Measurements from ENCODE around the gene SPSB1.
A peak's percentile ranks its signal among the peaks of the same experiment; 100 is the strongest.

SPSB1 gene

GRCh38 chr1:9345471-9345870 lies 52.8 kb downstream of the SPSB1 start:
- Histone ChIP-seq H3K27ac (no peak overlapping the region), H3K9me3 (peaks cover 6% of the 10 kb centered on the region), H3K9ac (no peak overlapping the region), H3K4me2 (peak overlapping the region; percentile 87), H3K4me1 (peaks cover 66% of the 10 kb centered on the region), H3K36me3 (no peaks in the 10 kb centered on the region), H3K4me3 (no peak overlapping the region), H3K27me3 (no peaks in the 10 kb centered on the region), H4K20me1 (peaks cover 50% of the 10 kb centered on the region)
- no peak for TF ChIP-seq Cebpa-rat (IDR thresholded peaks at IDR 0.05)

- Histone ChIP-seq H3K4me1 (peaks cover 62% of the 10 kb centered on the region), H3K27ac (no peak overlapping the region), H3K9ac (no peak overlapping the region), H3K36me3 (no peaks in the 10 kb centered on the region), H3K4me3 (no peak overlapping the region), H3K4me2 (peak overlapping the region; percentile 87; the same call in 1 of the 2 replicates), H3K9me3 (peaks cover 6% of the 10 kb centered on the region), H3K27me3 (no peaks in the 10 kb centered on the region), H4K20me1 (peaks cover 55% of the 10 kb centered on the region)
- TF ChIP-seq Cebpa-rat (IDR thresholded peaks at IDR 0.05), result no peak
Observed at GRCh38 chr1:9345922-9346321, 53.2 kb downstream of the SPSB1 start.

- Histone ChIP-seq H3K27me3 (no peaks in the 10 kb centered on the region), H3K9ac (no peak overlapping the region), H3K9me3 (peaks cover 6% of the 10 kb centered on the region), H3K36me3 (no peaks in the 10 kb centered on the region), H3K4me1 (peaks cover 62% of the 10 kb centered on the region), H3K4me2 (peak overlapping the region; percentile 87; the same call in 1 of the 2 replicates), H4K20me1 (peaks cover 61% of the 10 kb centered on the region), H3K27ac (no peak overlapping the region), H3K4me3 (no peak overlapping the region)
- TF ChIP-seq Cebpa-rat (IDR thresholded peaks at IDR 0.05), result no peak
Observed at GRCh38 chr1:9346566-9346965, 53.9 kb downstream of the SPSB1 start.

- Histone ChIP-seq H3K4me3 (no peak overlapping the region), H3K9me3 (peaks cover 6% of the 10 kb centered on the region), H3K36me3 (no peaks in the 10 kb centered on the region), H4K20me1 (peaks cover 62% of the 10 kb centered on the region), H3K9ac (no peak overlapping the region), H3K4me2 (peak overlapping the region; percentile 87; the same call in 1 of the 2 replicates), H3K27ac (no peak overlapping the region), H3K4me1 (peaks cover 68% of the 10 kb centered on the region), H3K27me3 (no peaks in the 10 kb centered on the region)
- no peak for TF ChIP-seq Cebpa-rat (IDR thresholded peaks at IDR 0.05)
Observed at GRCh38 chr1:9347095-9347850, 54.6 kb downstream of the SPSB1 start.

- Histone ChIP-seq H3K9ac (no peak overlapping the region), H3K36me3 (no peaks in the 10 kb centered on the region), H4K20me1 (peaks cover 58% of the 10 kb centered on the region), H3K4me2 (peak overlapping the region; percentile 63; the same call in 1 of the 2 replicates), H3K27ac (no peak overlapping the region), H3K4me1 (peaks cover 77% of the 10 kb centered on the region), H3K4me3 (no peak overlapping the region), H3K9me3 (no peaks in the 10 kb centered on the region), H3K27me3 (no peaks in the 10 kb centered on the region)
- TF ChIP-seq Cebpa-rat (IDR thresholded peaks at IDR 0.05), result no peak
Observed at GRCh38 chr1:9349331-9349851, 56.7 kb downstream of the SPSB1 start.

- Histone ChIP-seq H3K36me3 (peaks cover 3% of the 10 kb centered on the region), H3K4me2 (no peak overlapping the region), H3K4me1 (peaks cover 76% of the 10 kb centered on the region), H3K4me3 (no peak overlapping the region), H3K9ac (no peak overlapping the region), H3K9me3 (no peaks in the 10 kb centered on the region), H3K27me3 (no peaks in the 10 kb centered on the region), H3K27ac (no peak overlapping the region), H4K20me1 (peaks cover 49% of the 10 kb centered on the region)
- no peak for TF ChIP-seq Cebpa-rat (IDR thresholded peaks at IDR 0.05)
Observed at GRCh38 chr1:9350013-9350908, 57.6 kb downstream of the SPSB1 start.

- peaks cover 42% of the 10 kb centered on the region for H4K20me1 ChIP-seq
- H3K27me3 ChIP-seq, result no peaks in the 10 kb centered on the region
- H3K27ac ChIP-seq, result no peak overlapping the region
- peaks cover 69% of the 10 kb centered on the region for H3K4me1 ChIP-seq
- no peak overlapping the region for H3K4me3 ChIP-seq
- no peak for TF ChIP-seq Cebpa-rat (IDR thresholded peaks at IDR 0.05)
- peaks cover 10% of the 10 kb centered on the region for H3K36me3 ChIP-seq
- no peak overlapping the region for H3K4me2 ChIP-seq
- H3K9me3 ChIP-seq, result 0 out of 2 replicates have a peak, but pooled peaks cover 2% of the 10 kb centered on the region
- H3K9ac ChIP-seq, result no peak overlapping the region
Observed at GRCh38 chr1:9350960-9351359, 58.3 kb downstream of the SPSB1 start.

- 0 out of 2 replicates have a peak, but pooled peaks cover 5% of the 10 kb centered on the region for H3K9me3 ChIP-seq
- peaks cover 34% of the 10 kb centered on the region for H4K20me1 ChIP-seq
- no peak overlapping the region for H3K4me3 ChIP-seq
- H3K27me3 ChIP-seq, result no peaks in the 10 kb centered on the region
- TF ChIP-seq Cebpa-rat (IDR thresholded peaks at IDR 0.05), result no peak
- H3K27ac ChIP-seq, result no peak overlapping the region
- peaks cover 18% of the 10 kb centered on the region for H3K36me3 ChIP-seq
- H3K4me2 ChIP-seq, result peak overlapping the region; percentile 58; the same call in 1 of the 2 replicates
- H3K9ac ChIP-seq, result peak overlapping the region; percentile 53; the same call in 1 of the 2 replicates
- peaks cover 64% of the 10 kb centered on the region for H3K4me1 ChIP-seq
Observed at GRCh38 chr1:9351654-9352271, 59.1 kb downstream of the SPSB1 start.

GRCh38 chr1:9352377-9353134 lies 59.9 kb downstream of the SPSB1 start:
- Histone ChIP-seq H3K27me3 (no peaks in the 10 kb centered on the region), H3K4me2 (peak overlapping the region; percentile 58), H4K20me1 (peaks cover 26% of the 10 kb centered on the region), H3K36me3 (peaks cover 26% of the 10 kb centered on the region), H3K9me3 (0 out of 2 replicates have a peak, but pooled peaks cover 5% of the 10 kb centered on the region), H3K4me3 (no peak overlapping the region), H3K4me1 (peaks cover 68% of the 10 kb centered on the region), H3K9ac (peak overlapping the region; percentile 53; the same call in 1 of the 2 replicates), H3K27ac (no peak overlapping the region)
- no peak for TF ChIP-seq Cebpa-rat (IDR thresholded peaks at IDR 0.05)
